Measurements from ENCODE around the gene LHFPL3. TPM values are rescaled to one million over a fixed set of nuclear protein-coding genes. Genes with fewer than 3 reads are reported as not detected.
"Not testable (repeated sequence)": the region's sequence is repeated elsewhere in the genome, so short reads cannot be mapped to it uniquely, and the experiment has no call there.

The LHFPL3 gene
- total RNA-seq, 1 experiment from 2014 or later, result not detected

- H2AFZ ChIP-seq (ENCODE audit: low read length), result no peak overlapping the region
- H3K4me3 ChIP-seq (ENCODE audit: low read length), result no peak overlapping the region
- no peak overlapping the region for H3K4me2 ChIP-seq (ENCODE audit: low read depth, low read length, poor library complexity, severe bottlenecking)
- H3K36me3 ChIP-seq (ENCODE audit: insufficient read depth, low read length), result no peaks in the 10 kb centered on the region
- no peaks in the 10 kb centered on the region for H3K4me1 ChIP-seq (ENCODE audit: low read length)
- no peak overlapping the region for H3K9ac ChIP-seq (ENCODE audit: low read length)
- H3K27ac ChIP-seq (ENCODE audit: low read length), result no peak overlapping the region
- H3K9me3 ChIP-seq (ENCODE audit: low read length), result no peaks in the 10 kb centered on the region
- DNase-seq, result no peak
- no peaks in the 10 kb centered on the region for H4K20me1 ChIP-seq (ENCODE audit: insufficient read depth, low read depth, low read length)
- no peaks in the 10 kb centered on the region for H3K9me2 ChIP-seq (replicated peaks; ENCODE audit: insufficient read depth, low read length)
- H3K79me2 ChIP-seq (ENCODE audit: low read length), result no peaks in the 10 kb centered on the region
- H3K27me3 ChIP-seq (ENCODE audit: low read length), result no peaks in the 10 kb centered on the region
Observed at GRCh38 chr7:104700336-104700735, 371.9 kb downstream of the LHFPL3 start.

- not testable (repeated sequence) for H3K27ac ChIP-seq (ENCODE audit: low read length); H3K4me2 ChIP-seq (ENCODE audit: low read depth, low read length, poor library complexity, severe bottlenecking); H2AFZ ChIP-seq (ENCODE audit: low read length); H3K27me3 ChIP-seq (ENCODE audit: low read length); H3K4me1 ChIP-seq (ENCODE audit: low read length); H3K79me2 ChIP-seq (ENCODE audit: low read length); H3K9me3 ChIP-seq (ENCODE audit: low read length); DNase-seq; H3K9me2 ChIP-seq (replicated peaks; ENCODE audit: insufficient read depth, low read length); H3K4me3 ChIP-seq (ENCODE audit: low read length); H3K36me3 ChIP-seq (ENCODE audit: insufficient read depth, low read length); H3K9ac ChIP-seq (ENCODE audit: low read length); H4K20me1 ChIP-seq (ENCODE audit: insufficient read depth, low read depth, low read length)
Observed at GRCh38 chr7:104721027-104721426, 392.6 kb downstream of the LHFPL3 start.

- no peak for DNase-seq
- no peaks in the 10 kb centered on the region for H3K9me2 ChIP-seq (replicated peaks; ENCODE audit: insufficient read depth, low read length)
- no peak overlapping the region for H3K27ac ChIP-seq (ENCODE audit: low read length)
- H3K36me3 ChIP-seq (ENCODE audit: insufficient read depth, low read length), result no peaks in the 10 kb centered on the region
- no peak overlapping the region for H3K4me3 ChIP-seq (ENCODE audit: low read length)
- H2AFZ ChIP-seq (ENCODE audit: low read length), result no peak overlapping the region
- no peaks in the 10 kb centered on the region for H3K4me1 ChIP-seq (ENCODE audit: low read length)
- no peak overlapping the region for H3K4me2 ChIP-seq (ENCODE audit: low read depth, low read length, poor library complexity, severe bottlenecking)
- H4K20me1 ChIP-seq (ENCODE audit: insufficient read depth, low read depth, low read length), result no peaks in the 10 kb centered on the region
- H3K27me3 ChIP-seq (ENCODE audit: low read length), result no peaks in the 10 kb centered on the region
- H3K9me3 ChIP-seq (ENCODE audit: low read length), result no peaks in the 10 kb centered on the region
- no peaks in the 10 kb centered on the region for H3K79me2 ChIP-seq (ENCODE audit: low read length)
- no peak overlapping the region for H3K9ac ChIP-seq (ENCODE audit: low read length)
Observed at GRCh38 chr7:104723001-104723400, 394.6 kb downstream of the LHFPL3 start.

- Histone ChIP-seq H3K36me3 (ENCODE audit: insufficient read depth, low read length) (no peaks in the 10 kb centered on the region), H3K27ac (ENCODE audit: low read length) (no peak overlapping the region), H3K4me3 (ENCODE audit: low read length) (no peak overlapping the region), H3K4me2 (ENCODE audit: low read depth, low read length, poor library complexity, severe bottlenecking) (no peak overlapping the region), H3K4me1 (ENCODE audit: low read length) (no peaks in the 10 kb centered on the region), H3K27me3 (ENCODE audit: low read length) (no peaks in the 10 kb centered on the region), H3K9me2 (replicated peaks; ENCODE audit: insufficient read depth, low read length) (no peaks in the 10 kb centered on the region), H2AFZ (ENCODE audit: low read length) (no peak overlapping the region), H3K9ac (ENCODE audit: low read length) (no peak overlapping the region), H3K79me2 (ENCODE audit: low read length) (no peaks in the 10 kb centered on the region), H4K20me1 (ENCODE audit: insufficient read depth, low read depth, low read length) (no peaks in the 10 kb centered on the region), H3K9me3 (ENCODE audit: low read length) (no peaks in the 10 kb centered on the region)
- DNase-seq, result no peak
Observed at GRCh38 chr7:104758504-104758903, 430.1 kb downstream of the LHFPL3 start.

- Histone ChIP-seq H3K9ac (ENCODE audit: low read length) (no peak overlapping the region), H3K9me3 (ENCODE audit: low read length) (no peaks in the 10 kb centered on the region), H3K36me3 (ENCODE audit: insufficient read depth, low read length) (no peaks in the 10 kb centered on the region), H2AFZ (ENCODE audit: low read length) (no peak overlapping the region), H4K20me1 (ENCODE audit: insufficient read depth, low read depth, low read length) (no peaks in the 10 kb centered on the region), H3K4me3 (ENCODE audit: low read length) (no peak overlapping the region), H3K4me2 (ENCODE audit: low read depth, low read length, poor library complexity, severe bottlenecking) (no peak overlapping the region), H3K27ac (ENCODE audit: low read length) (no peak overlapping the region), H3K79me2 (ENCODE audit: low read length) (no peaks in the 10 kb centered on the region), H3K27me3 (ENCODE audit: low read length) (no peaks in the 10 kb centered on the region), H3K9me2 (replicated peaks; ENCODE audit: insufficient read depth, low read length) (no peaks in the 10 kb centered on the region), H3K4me1 (ENCODE audit: low read length) (no peaks in the 10 kb centered on the region)
- DNase-seq, result no peak
Observed at GRCh38 chr7:104761892-104762291, 433.5 kb downstream of the LHFPL3 start.

DNA sequence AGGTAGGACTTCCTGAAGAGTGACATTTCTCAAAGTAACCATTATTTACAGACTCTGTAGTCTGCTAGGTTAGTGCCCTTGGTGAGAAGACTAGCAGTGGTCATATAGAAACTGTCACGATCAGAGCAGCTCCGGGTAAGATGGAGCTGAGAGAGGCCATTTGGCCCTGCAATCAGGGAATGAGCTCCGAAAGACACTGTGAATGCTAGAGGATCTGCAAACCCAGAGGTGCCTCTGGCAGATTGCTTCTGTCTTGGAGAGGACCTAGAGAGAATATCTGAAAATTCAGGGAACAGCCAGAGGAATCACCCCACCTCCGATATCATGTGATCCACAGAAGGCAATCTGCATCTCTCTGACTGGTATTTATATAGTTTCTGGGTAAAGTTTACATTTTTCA lies 438.7 kb downstream of the LHFPL3 start:
- Histone ChIP-seq H3K27me3 (ENCODE audit: low read length) (no peaks in the 10 kb centered on the region), H3K9me3 (ENCODE audit: low read length) (no peaks in the 10 kb centered on the region)

GRCh38 chr7:104767826-104768536 lies 439.6 kb downstream of the LHFPL3 start:
- H4K20me1 ChIP-seq (ENCODE audit: insufficient read depth, low read depth, low read length), result no peaks in the 10 kb centered on the region
- H2AFZ ChIP-seq (ENCODE audit: low read length), result no peak overlapping the region
- no peak overlapping the region for H3K4me2 ChIP-seq (ENCODE audit: low read depth, low read length, poor library complexity, severe bottlenecking)
- no peaks in the 10 kb centered on the region for H3K9me3 ChIP-seq (ENCODE audit: low read length)
- no peak overlapping the region for H3K27ac ChIP-seq (ENCODE audit: low read length)
- no peaks in the 10 kb centered on the region for H3K27me3 ChIP-seq (ENCODE audit: low read length)
- no peaks in the 10 kb centered on the region for H3K9me2 ChIP-seq (replicated peaks; ENCODE audit: insufficient read depth, low read length)
- H3K9ac ChIP-seq (ENCODE audit: low read length), result no peak overlapping the region
- no peaks in the 10 kb centered on the region for H3K79me2 ChIP-seq (ENCODE audit: low read length)
- H3K36me3 ChIP-seq (ENCODE audit: insufficient read depth, low read length), result no peaks in the 10 kb centered on the region
- no peaks in the 10 kb centered on the region for H3K4me1 ChIP-seq (ENCODE audit: low read length)
- no peak overlapping the region for H3K4me3 ChIP-seq (ENCODE audit: low read length)
- DNase-seq, result no peak

More for the DNA sequence above, 438.7 kb downstream of the LHFPL3 start:
- DNase-seq, result no peak
- no peak overlapping the region for H3K4me3 ChIP-seq (ENCODE audit: low read length)
- H3K36me3 ChIP-seq (ENCODE audit: insufficient read depth, low read length), result no peaks in the 10 kb centered on the region
- H4K20me1 ChIP-seq (ENCODE audit: insufficient read depth, low read depth, low read length), result no peaks in the 10 kb centered on the region
- H2AFZ ChIP-seq (ENCODE audit: low read length), result no peak overlapping the region
- H3K4me2 ChIP-seq (ENCODE audit: low read depth, low read length, poor library complexity, severe bottlenecking), result no peak overlapping the region
- no peak overlapping the region for H3K27ac ChIP-seq (ENCODE audit: low read length)
- H3K79me2 ChIP-seq (ENCODE audit: low read length), result no peaks in the 10 kb centered on the region
- H3K9me2 ChIP-seq (replicated peaks; ENCODE audit: insufficient read depth, low read length), result no peaks in the 10 kb centered on the region
- H3K9ac ChIP-seq (ENCODE audit: low read length), result no peak overlapping the region
- no peaks in the 10 kb centered on the region for H3K4me1 ChIP-seq (ENCODE audit: low read length)

DNA sequence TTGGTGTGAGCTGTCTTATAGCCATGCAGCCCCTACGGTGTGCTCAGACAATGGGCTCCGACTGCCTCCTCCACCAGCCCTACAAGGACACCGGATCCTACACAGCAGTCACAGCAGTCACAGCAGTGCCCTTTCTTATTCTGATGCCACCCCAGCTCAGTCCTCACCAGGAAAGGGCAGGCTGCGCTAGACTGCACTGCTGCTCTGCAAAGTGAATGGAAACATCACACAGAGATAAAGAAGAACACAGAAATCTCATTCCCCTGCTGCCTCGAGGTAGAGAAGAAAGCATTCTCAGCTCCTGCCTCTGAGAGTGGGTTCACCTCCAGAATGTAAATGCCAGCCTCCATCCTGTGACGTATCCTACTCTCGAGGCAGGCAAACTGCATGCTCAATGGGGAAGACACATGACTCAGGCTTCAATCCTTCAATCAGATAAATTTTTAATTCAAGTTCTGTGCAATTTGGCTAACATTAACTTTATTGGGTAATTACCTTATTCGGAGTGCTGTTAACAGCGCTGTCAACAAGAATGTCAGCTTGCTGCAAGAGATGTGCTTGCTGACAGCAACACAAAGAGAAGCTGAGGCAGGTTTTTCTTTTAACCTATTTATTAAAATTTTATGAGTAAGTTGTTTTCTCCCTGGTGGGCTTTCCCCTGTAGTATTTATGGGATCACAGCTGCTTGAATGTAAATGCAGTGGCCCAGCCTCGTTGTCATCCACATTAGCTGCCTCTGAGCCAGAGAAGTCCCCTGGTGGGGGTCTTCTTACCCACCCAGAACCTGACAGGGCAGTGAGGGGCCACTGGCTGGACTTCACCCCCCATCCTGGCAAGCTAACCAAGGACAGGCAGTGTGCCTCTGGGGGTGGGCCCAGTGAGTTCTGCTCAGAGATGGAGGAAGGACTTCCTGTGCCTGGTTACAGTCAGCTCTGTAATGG lies 444.3 kb downstream of the LHFPL3 start:
- no peaks in the 10 kb centered on the region for H4K20me1 ChIP-seq (ENCODE audit: insufficient read depth, low read depth, low read length)
- no peak overlapping the region for H3K27ac ChIP-seq (ENCODE audit: low read length)
- H2AFZ ChIP-seq (ENCODE audit: low read length), result no peak overlapping the region
- H3K27me3 ChIP-seq (ENCODE audit: low read length), result no peaks in the 10 kb centered on the region
- H3K9me2 ChIP-seq (replicated peaks; ENCODE audit: insufficient read depth, low read length), result no peaks in the 10 kb centered on the region
- no peak overlapping the region for H3K4me2 ChIP-seq (ENCODE audit: low read depth, low read length, poor library complexity, severe bottlenecking)
- H3K4me1 ChIP-seq (ENCODE audit: low read length), result no peaks in the 10 kb centered on the region
- no peak overlapping the region for H3K4me3 ChIP-seq (ENCODE audit: low read length)
- H3K9me3 ChIP-seq (ENCODE audit: low read length), result no peaks in the 10 kb centered on the region
- no peak for DNase-seq
- no peak overlapping the region for H3K9ac ChIP-seq (ENCODE audit: low read length)
- H3K79me2 ChIP-seq (ENCODE audit: low read length), result no peaks in the 10 kb centered on the region
- no peaks in the 10 kb centered on the region for H3K36me3 ChIP-seq (ENCODE audit: insufficient read depth, low read length)
